Stimulated activated naive CD8-positive, alpha-beta T cell treated with anti-CD3 and anti-CD28 coated beads, Interleukin-15, amount 100 ng/mL, for 72 hours (primary cell): ENCODE results near the gene DKK3.

Experiments
- ATAC-seq: fragments of 150-1000 bp; cut with Tn5 transposase; 2 replicates; pipeline ENCODE4 v1.10.0; 2021; ENCODE audit warnings: mild to moderate bottlenecking, moderate library complexity
- DNase-seq, 2 donors: peaks; one replicate each; pipeline ENCODE4 v3.0.0; 2021 to 2022
- H3K27ac Mint-ChIP-seq, 2 donors: one replicate each; pipeline ENCODE4 v1.8.0; 2022; ENCODE audit warnings: mild to moderate bottlenecking in 2 of 2, mixed read lengths in 2 of 2, moderate library complexity in 2 of 2
- H3K27me3 Mint-ChIP-seq: one replicate; pipeline ENCODE4 v1.8.0; 2022; ENCODE audit warnings: mixed read lengths
- H3K4me1 Mint-ChIP-seq: one replicate; pipeline ENCODE4 v1.8.0; 2022; ENCODE audit warnings: mild to moderate bottlenecking, mixed read lengths
- H3K4me3 Mint-ChIP-seq, 2 donors: one replicate each; pipeline ENCODE4 v1.8.0; 2022; ENCODE audit warnings: mild to moderate bottlenecking in 2 of 2, mixed read lengths in 2 of 2, moderate library complexity in 1 of 2
- H3K9me3 Mint-ChIP-seq, 2 donors: one replicate each; pipeline ENCODE4 v1.8.0; 2022; ENCODE audit warnings: mixed read lengths in 2 of 2

The DKK3 gene

GRCh38 chr11:12007769-12008737 is at the start of gene DKK3:
TSS of gene DKK3 (minus strand) at chr11:12008626. CDS start at chr11:12008582, 44 bp downstream.
- peak within 1 kb of the TSS; percentile 75 to 79 for H3K4me3 Mint-ChIP-seq
- peak within 1 kb of the TSS in 1 of 2 donors; percentile 47 for H3K27ac Mint-ChIP-seq
- peak; percentile 47 for ATAC-seq
- H3K27me3 Mint-ChIP-seq, result peaks cover 95% of the 10 kb centered on the region
- H3K9me3 Mint-ChIP-seq, result no peaks in the 10 kb centered on the region
- no peak for DNase-seq
- peaks cover 26% of the 10 kb centered on the region for H3K4me1 Mint-ChIP-seq

DNA sequence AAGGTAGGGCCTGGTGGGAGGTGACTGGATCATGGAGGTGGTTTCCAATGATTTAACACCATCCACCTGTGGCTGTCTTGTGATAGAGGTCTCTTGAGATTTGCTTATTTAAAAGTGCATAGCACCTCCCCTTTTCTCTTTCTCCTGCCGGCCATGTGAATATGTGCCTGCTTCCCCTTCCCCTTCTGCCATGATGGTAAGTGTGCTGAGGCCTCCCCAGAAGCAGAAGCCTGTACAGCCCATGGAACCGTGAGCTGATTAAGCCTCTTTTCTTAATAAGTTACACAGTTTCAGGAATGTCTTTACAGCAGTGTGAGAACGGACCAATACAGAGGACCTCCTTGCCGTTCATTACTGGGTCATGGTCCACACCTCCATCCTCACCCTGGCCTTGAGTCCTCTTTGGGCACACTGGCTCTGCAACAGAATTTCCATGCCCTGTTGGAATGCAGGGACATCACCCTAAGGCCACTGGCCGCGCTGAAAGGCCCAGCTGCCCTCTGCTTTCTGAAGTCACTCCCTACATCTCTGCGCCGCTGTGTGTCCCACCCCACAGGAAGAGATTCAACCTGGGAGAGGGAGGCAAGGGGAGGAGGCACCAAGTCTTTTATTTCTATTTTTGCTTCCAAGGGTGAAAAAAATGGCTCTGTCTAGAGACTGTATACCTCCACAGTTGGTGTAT is 49.0 kb upstream of the DKK3 start:
- peaks cover 0 to 21% of the 10 kb centered on the region in 2 donors for H3K9me3 Mint-ChIP-seq
- ATAC-seq, result no peak
- H3K4me1 Mint-ChIP-seq, result no peaks in the 10 kb centered on the region

DNA sequence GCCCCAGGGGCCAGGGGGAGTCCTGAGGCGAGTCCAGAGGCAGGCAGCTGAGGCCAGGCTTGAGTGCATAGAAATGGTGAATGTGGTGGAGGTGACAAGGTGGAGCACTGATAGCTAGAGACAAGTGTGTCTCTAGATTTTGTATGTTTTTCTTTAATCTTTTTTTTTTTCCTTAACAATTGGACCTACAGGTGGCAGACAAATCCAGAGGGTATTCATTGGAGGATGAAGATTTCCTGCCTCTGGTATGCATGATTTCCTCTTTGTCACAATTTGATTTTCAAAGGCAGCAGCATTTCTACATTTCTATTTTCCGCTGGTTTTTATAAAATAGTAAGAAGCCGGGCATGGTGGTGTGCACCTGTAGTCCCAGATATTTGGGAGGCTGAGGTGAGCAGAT is 47.7 kb upstream of the DKK3 start:
- Mint-ChIP-seq H3K27me3 (no peaks in the 10 kb centered on the region), H3K4me3 (no peak overlapping the region), H3K9me3 (peaks cover 0 to 21% of the 10 kb centered on the region in 2 donors), H3K27ac (no peak overlapping the region), H3K4me1 (no peaks in the 10 kb centered on the region)
- no peak for DNase-seq
- ATAC-seq, result no peak

More for the DNA sequence above, 49.0 kb upstream of the DKK3 start:
- Mint-ChIP-seq H3K4me3 (no peak overlapping the region), H3K27me3 (no peaks in the 10 kb centered on the region), H3K27ac (no peak overlapping the region)
- no peak for DNase-seq

- no peaks in the 10 kb centered on the region for H3K27me3 Mint-ChIP-seq
- no peaks in the 10 kb centered on the region for H3K4me1 Mint-ChIP-seq
- no peak overlapping the region for H3K4me3 Mint-ChIP-seq
- no peak overlapping the region for H3K27ac Mint-ChIP-seq
- peaks cover 0 to 21% of the 10 kb centered on the region in 2 donors for H3K9me3 Mint-ChIP-seq
- DNase-seq (no peak), ATAC-seq (no peak)
These were observed 45.4 kb upstream of the DKK3 start for GRCh38 chr11:12053606-12054361.

GRCh38 chr11:12052676-12053605 is 44.5 kb upstream of the DKK3 start:
- H3K9me3 Mint-ChIP-seq, result peaks cover 0 to 13% of the 10 kb centered on the region in 2 donors
- H3K27me3 Mint-ChIP-seq, result no peaks in the 10 kb centered on the region
- H3K4me1 Mint-ChIP-seq, result no peaks in the 10 kb centered on the region
- H3K27ac Mint-ChIP-seq, result peak overlapping the region in 1 of 2 donors; percentile 57
- H3K4me3 Mint-ChIP-seq, result no peak overlapping the region
- ATAC-seq (peak; percentile 79), DNase-seq (peak in 1 of 2 donors; percentile 45)

DNA sequence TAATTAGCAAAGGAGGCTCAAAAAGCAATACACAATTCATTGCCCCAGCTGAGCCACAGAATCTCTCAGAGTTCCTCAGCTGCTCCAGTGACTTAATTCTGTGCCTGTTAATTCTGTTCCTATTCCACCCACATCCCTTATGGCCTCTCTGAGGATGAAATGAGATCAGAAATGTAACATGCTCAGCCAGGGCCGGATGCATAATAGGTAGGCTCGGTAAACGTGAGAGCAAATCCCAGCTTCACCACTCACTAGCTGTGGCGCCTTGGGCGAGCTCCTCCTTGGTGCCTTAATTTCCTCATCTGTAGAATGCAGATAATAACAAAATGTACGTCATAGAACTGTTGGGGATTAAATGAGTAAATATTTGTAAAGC is 42.8 kb upstream of the DKK3 start:
- DNase-seq, result no peak
- H3K4me1 Mint-ChIP-seq, result peaks cover 10% of the 10 kb centered on the region
- no peak overlapping the region for H3K4me3 Mint-ChIP-seq
- H3K27ac Mint-ChIP-seq, result no peak overlapping the region
- peaks cover 12% of the 10 kb centered on the region for H3K27me3 Mint-ChIP-seq
- ATAC-seq, result no peak
- no peaks in the 10 kb centered on the region for H3K9me3 Mint-ChIP-seq

GRCh38 chr11:12050470-12051286 is 42.3 kb upstream of the DKK3 start:
- no peaks in the 10 kb centered on the region for H3K9me3 Mint-ChIP-seq

DNA sequence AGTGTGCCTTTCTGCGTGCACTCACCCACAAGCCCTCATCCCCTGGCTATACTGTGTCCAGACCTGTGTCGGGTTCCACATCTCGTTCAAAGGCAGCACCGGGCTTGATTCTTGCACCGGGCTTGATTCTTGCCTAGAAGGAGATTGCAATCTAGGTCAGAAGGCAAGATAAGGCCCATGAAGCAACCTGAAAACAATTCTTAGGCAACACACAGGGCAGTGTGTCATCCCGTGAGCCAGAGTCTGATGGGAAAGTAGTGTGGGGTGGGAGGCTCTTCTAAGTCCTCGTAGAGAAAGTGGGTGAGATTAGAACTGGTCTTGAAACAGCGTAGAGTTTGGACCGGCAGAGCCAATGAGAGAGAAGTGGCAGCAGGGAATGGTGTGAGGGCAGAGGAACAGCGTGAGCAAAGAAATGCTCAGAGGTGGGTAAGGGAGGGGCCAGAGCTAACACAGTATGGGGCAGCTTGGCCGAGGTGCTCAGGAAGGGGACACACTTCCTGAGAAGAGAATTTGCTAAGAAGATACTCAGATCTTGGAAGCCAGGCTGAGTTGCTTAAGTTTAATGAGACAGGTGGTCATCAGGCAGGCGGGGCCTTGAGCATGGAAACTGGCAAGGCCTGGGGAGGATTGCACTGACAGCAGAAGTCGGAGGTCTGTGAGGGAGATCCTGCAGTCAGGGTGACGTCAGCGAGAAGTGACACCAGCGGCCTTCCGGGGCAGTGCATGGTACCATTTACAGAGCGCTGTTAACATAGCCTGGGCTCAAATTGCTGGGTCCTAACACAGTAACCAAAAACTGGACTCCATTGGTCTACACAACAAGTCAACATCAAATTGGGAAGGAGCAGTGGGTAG is 40.7 kb upstream of the DKK3 start:
- no peak for DNase-seq
- Mint-ChIP-seq H3K4me1 (peaks cover 10% of the 10 kb centered on the region), H3K27me3 (peaks cover 22% of the 10 kb centered on the region), H3K9me3 (no peaks in the 10 kb centered on the region), H3K4me3 (no peak overlapping the region), H3K27ac (peak overlapping the region in 1 of 2 donors; percentile 34)
- ATAC-seq, result no peak

More at GRCh38 chr11:12050470-12051286, 42.3 kb upstream of the DKK3 start:
- H3K4me1 Mint-ChIP-seq, result peaks cover 10% of the 10 kb centered on the region
- no peak overlapping the region for H3K27ac Mint-ChIP-seq
- ATAC-seq (no peak), DNase-seq (no peak)
- no peak overlapping the region for H3K4me3 Mint-ChIP-seq
- H3K27me3 Mint-ChIP-seq, result peaks cover 16% of the 10 kb centered on the region

DNA sequence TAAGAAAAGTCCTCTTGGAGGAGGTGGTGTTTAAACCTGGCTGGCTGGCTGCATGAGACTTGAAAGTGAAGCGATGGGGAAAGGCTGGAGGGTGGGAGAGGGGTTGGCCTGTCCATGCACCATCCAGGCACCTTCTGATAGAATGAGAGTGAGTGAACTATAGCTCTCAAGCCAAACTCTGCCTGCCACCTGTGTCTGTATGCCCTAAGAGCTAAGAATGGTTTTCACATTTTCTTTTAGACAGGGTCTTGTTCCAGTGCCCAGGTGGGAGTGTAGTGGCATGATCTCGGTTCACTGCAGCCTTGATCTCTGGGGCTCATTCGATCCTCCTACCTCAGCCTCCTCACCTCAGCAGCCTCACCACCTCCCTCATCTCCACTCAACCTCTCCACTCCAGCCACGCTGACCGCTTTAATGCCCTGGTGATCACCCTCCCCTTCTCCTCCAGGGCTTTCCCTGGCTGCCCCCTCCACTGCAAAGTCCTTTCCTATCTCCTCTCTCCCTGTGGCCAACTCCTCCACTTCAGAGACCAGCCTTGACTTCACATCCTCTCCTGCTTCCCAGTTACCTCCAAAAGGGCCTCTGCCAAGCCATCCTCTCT is 38.3 kb upstream of the DKK3 start:
- H3K4me1 Mint-ChIP-seq, result peaks cover 13% of the 10 kb centered on the region
- DNase-seq (no peak), ATAC-seq (no peak)
- H3K27me3 Mint-ChIP-seq, result peaks cover 23% of the 10 kb centered on the region
- H3K9me3 Mint-ChIP-seq, result no peaks in the 10 kb centered on the region
- no peak overlapping the region for H3K27ac Mint-ChIP-seq
- no peak overlapping the region for H3K4me3 Mint-ChIP-seq

GRCh38 chr11:12045914-12046635 is 37.6 kb upstream of the DKK3 start:
- Mint-ChIP-seq H3K4me3 (no peak overlapping the region), H3K27me3 (peaks cover 23% of the 10 kb centered on the region), H3K9me3 (no peaks in the 10 kb centered on the region), H3K4me1 (peaks cover 16% of the 10 kb centered on the region), H3K27ac (no peak overlapping the region)
- ATAC-seq, result no peak
- no peak for DNase-seq

GRCh38 chr11:12044799-12045198 is 36.4 kb upstream of the DKK3 start:
- H3K4me1 Mint-ChIP-seq, result peaks cover 16% of the 10 kb centered on the region
- ATAC-seq, result no peak
- no peaks in the 10 kb centered on the region for H3K9me3 Mint-ChIP-seq
- DNase-seq, result no peak
- H3K27ac Mint-ChIP-seq, result no peak overlapping the region
- no peak overlapping the region for H3K4me3 Mint-ChIP-seq
- H3K27me3 Mint-ChIP-seq, result peaks cover 23% of the 10 kb centered on the region

DNA sequence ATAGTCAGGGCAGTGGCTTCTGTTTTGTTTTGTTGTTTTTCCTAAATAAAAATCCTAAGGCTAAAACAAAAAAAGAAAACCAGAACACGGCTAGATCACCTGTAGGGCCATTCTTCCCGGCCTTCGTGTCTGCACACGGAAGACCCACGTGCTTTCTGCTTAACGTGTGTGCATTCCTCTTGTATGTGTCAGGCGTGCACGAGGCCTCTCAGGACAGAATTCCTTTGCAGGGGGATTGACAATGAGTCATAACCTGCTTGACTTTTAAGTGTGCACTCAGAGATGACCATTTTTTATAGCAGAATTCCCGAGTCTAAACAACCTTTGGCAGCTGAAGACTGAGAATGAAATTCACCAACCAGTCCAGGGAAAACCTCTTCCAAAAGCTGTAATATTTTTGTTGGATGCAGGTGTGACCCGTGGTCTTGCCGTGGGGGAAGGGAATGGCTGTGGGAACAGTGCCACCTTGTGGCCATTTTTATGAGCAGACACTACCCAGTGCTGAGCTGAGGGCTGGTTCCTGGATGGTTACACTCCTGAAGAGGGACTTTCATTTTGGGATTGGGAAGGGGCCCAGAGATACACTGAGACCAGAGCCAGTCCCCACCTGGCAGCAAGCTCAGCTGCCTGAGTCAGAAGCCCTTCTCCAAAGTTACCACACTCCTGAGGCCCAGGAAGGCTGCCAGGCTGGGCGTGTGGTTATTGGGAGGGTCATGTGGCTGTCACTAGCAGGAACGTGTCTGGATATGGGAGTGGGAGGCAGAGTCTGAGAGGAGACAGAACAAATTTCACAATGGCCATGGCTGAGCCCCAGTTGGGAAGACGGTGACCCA is 35.7 kb upstream of the DKK3 start:
- H3K9me3 Mint-ChIP-seq, result no peaks in the 10 kb centered on the region
- peak; percentile 74 for ATAC-seq
- no peak overlapping the region for H3K4me3 Mint-ChIP-seq
- DNase-seq, result peak; percentile 48 to 58
- no peak overlapping the region for H3K27ac Mint-ChIP-seq
- peaks cover 23% of the 10 kb centered on the region for H3K27me3 Mint-ChIP-seq
- peaks cover 16% of the 10 kb centered on the region for H3K4me1 Mint-ChIP-seq
